SK-N-SH treated with all-trans-retinoic acid at 6 μM for 48 hours (cell line): Measurements from ENCODE around the gene RALB.

ENCODE experiments used
- CREB5 ChIP-seq: fragments of 250-450 bp; sonication (Bioruptor Pico); IDR thresholded peaks from 2 replicates; pipeline ENCODE4 v1.5.1; 2020; ENCODE audit warnings: low read depth, mild to moderate bottlenecking, moderate library complexity
- ESRRG ChIP-seq: fragments of 250-450 bp; sonication (Bioruptor Pico); IDR thresholded peaks from 2 replicates; pipeline ENCODE4 v1.6.1; 2021; ENCODE audit warnings: mild to moderate bottlenecking
- RARB ChIP-seq: fragments of 250-450 bp; sonication (Bioruptor Pico); IDR thresholded peaks from 2 replicates; pipeline ENCODE4 v1.8.0; 2021; ENCODE audit warnings: mild to moderate bottlenecking, moderate library complexity
- ZFP3 ChIP-seq: fragments of 250-450 bp; sonication (Bioruptor Pico); IDR thresholded peaks from 2 replicates; pipeline ENCODE4 v1.5.0; 2020; ENCODE audit warnings: mild to moderate bottlenecking, moderate library complexity
- ZFP30 ChIP-seq: fragments of 450-650 bp; formaldehyde crosslinking; IDR thresholded peaks from 2 replicates; pipeline ENCODE4 v1.5.0; 2022; ENCODE audit warnings: mild to moderate bottlenecking, moderate library complexity
- ZNF565 ChIP-seq: fragments of 450-650 bp; formaldehyde crosslinking; conservative IDR thresholded peaks from 2 replicates; pipeline ENCODE4 v1.5.0; 2020; ENCODE audit warnings: low read depth, mild to moderate bottlenecking, moderate library complexity

GRCh38 chr2:120239488-120240287 lies 13.0 kb upstream of the RALB start:
- TF ChIP-seq ZFP30 (no peak), ZNF565 (CRISPR knock-in tag) (no peak), CREB5 (no peak), ESRRG (CRISPR knock-in tag) (no peak), RARB (CRISPR knock-in tag) (no peak), ZFP3 (CRISPR knock-in tag) (no peak)
